Lung (tissue), 12 donors: ENCODE data around the gene ATP12A. TPM values are rescaled to one million over a fixed set of nuclear protein-coding genes. Genes with fewer than 3 reads are reported as not detected.

Experiments
- ATAC-seq: fragments of 200-7000 bp; cut with Tn5 transposase; one replicate; pipeline ENCODE4 v1.9.1; 2020; ENCODE audit warnings: moderate number of reproducible peaks; ENCODE audit not compliant: insufficient read depth, low FRiP score
- DNase-seq, 3 donors: peaks; one replicate each; pipeline ENCODE4 v3.0.0-alpha.2; 2013 to 2017
- H3K27ac ChIP-seq, 2 donors: one replicate each; pipeline ENCODE4 v1.5.1; 2013; ENCODE audit warnings: mild to moderate bottlenecking in 2 of 2, moderate library complexity in 2 of 2, control low read depth in 1 of 2, inconsistent platforms in 1 of 2, low read depth in 1 of 2, low read length in 1 of 2
- H3K27me3 ChIP-seq, 3 donors: one replicate each; pipeline ENCODE4 v1.5.1; 2013; ENCODE audit warnings: low read length in 2 of 3; ENCODE audit not compliant: control insufficient read depth in 3 of 3, insufficient read depth in 3 of 3
- H3K36me3 ChIP-seq, 4 donors: one replicate each; pipeline ENCODE4 v1.5.1; 2013; ENCODE audit warnings: low read length in 4 of 4, mild to moderate bottlenecking in 1 of 4, moderate library complexity in 1 of 4; ENCODE audit not compliant: control insufficient read depth in 4 of 4, insufficient read depth in 4 of 4
- H3K4me1 ChIP-seq, 5 donors: one replicate each; pipeline ENCODE4 v1.5.1; 2013; ENCODE audit warnings: low read length in 5 of 5, mild to moderate bottlenecking in 2 of 5, moderate library complexity in 1 of 5; ENCODE audit not compliant: control insufficient read depth in 5 of 5, insufficient read depth in 5 of 5
- H3K4me3 ChIP-seq: one replicate; pipeline ENCODE4 v1.5.1; 2013; ENCODE audit warnings: mild to moderate bottlenecking, control low read depth, moderate library complexity
- H3K9ac ChIP-seq, 2 donors: one replicate each; pipeline ENCODE4 v1.5.1; 2013; ENCODE audit warnings: low read length in 2 of 2, control low read depth in 1 of 2; ENCODE audit not compliant: insufficient read depth in 1 of 2
- H3K9me3 ChIP-seq, 4 donors: one replicate each; pipeline ENCODE4 v1.5.1; 2013; ENCODE audit warnings: low read length in 3 of 4, mild to moderate bottlenecking in 1 of 4, moderate library complexity in 1 of 4; ENCODE audit not compliant: control insufficient read depth in 4 of 4, insufficient read depth in 3 of 4
- WGBS, 2 donors: extraction: QIAGEN DNeasy Blood & Tissue Kit; methylation state at CpG; one replicate each; pipeline ENCODE4 v1.1.7; 2013; 5-methylcytosine and 5-hydroxymethylcytosine counted together
- polyA plus RNA-seq, 2 donors: library from polyadenylated mRNA; stranded (reverse); fragments of 200-250 nt; gene quantifications; one replicate each; pipeline ENCODE4 v1.2.1, GENCODE V29; 2013
- total RNA-seq, 2 donors: library from RNA; depleted of rRNA in 1 of 2; stranded (reverse); fragments of >200 nt in 1 of 2; gene quantifications; one replicate each; pipeline ENCODE4 v1.2.1, GENCODE V29; 2014 to 2021
- TF ChIP-seq, protein P1 (sequence below): IDR thresholded peaks from 2 replicates; pipeline ENCODE4 v1.5.1; 2012; ENCODE audit warnings: mild to moderate bottlenecking; ENCODE audit errors: control extremely low read depth, extremely low read depth
- donor health status: control.
- donor health status: control.
- donor health status: Bipolar disorder and iron deficiency.
- donor health status: healthy.
- donor health status: DM: yes; HTN: yes; CAD: no.

Gene ATP12A
- total and polyA plus RNA-seq, 4 donors: 0.40 to 11.7 (median 2.2) TPM

DNA sequence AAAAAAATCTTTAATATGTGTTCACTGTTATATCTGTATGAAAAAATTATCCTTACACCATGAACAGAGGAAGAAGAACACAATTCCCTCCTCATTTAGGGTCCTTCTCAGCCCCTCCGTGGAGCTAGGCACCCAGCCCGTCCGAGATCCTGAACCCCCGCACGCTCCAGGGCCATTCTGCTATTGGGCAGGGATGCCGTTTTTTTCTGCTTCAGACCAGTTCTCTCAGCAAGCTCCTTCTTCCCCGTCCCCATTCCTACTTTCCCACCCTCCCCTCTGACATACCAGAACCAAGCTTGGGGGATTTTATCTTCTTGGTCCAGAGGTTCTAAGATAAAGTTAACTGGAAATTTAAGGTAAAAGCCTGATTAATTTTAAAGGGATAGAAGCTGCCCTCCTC, 36.2 kb downstream of the ATP12A start:
- Histone ChIP-seq H3K4me3 (no peak overlapping the region), H3K4me1 (peaks cover 0 to 5% (median 0%) of the 10 kb centered on the region in 5 donors), H3K27me3 (no peaks in the 10 kb centered on the region), H3K9ac (no peak overlapping the region), H3K27ac (no peak overlapping the region), H3K36me3 (no peaks in the 10 kb centered on the region), H3K9me3 (no peaks in the 10 kb centered on the region)
- ATAC-seq (no peak), DNase-seq (no peak)
- 55 to 76% methylated on average over 7 of the region's 7 CpGs for WGBS, 2 donors
- TF ChIP-seq, protein P1, sequence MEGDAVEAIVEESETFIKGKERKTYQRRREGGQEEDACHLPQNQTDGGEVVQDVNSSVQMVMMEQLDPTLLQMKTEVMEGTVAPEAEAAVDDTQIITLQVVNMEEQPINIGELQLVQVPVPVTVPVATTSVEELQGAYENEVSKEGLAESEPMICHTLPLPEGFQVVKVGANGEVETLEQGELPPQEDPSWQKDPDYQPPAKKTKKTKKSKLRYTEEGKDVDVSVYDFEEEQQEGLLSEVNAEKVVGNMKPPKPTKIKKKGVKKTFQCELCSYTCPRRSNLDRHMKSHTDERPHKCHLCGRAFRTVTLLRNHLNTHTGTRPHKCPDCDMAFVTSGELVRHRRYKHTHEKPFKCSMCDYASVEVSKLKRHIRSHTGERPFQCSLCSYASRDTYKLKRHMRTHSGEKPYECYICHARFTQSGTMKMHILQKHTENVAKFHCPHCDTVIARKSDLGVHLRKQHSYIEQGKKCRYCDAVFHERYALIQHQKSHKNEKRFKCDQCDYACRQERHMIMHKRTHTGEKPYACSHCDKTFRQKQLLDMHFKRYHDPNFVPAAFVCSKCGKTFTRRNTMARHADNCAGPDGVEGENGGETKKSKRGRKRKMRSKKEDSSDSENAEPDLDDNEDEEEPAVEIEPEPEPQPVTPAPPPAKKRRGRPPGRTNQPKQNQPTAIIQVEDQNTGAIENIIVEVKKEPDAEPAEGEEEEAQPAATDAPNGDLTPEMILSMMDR: no peak

DNA sequence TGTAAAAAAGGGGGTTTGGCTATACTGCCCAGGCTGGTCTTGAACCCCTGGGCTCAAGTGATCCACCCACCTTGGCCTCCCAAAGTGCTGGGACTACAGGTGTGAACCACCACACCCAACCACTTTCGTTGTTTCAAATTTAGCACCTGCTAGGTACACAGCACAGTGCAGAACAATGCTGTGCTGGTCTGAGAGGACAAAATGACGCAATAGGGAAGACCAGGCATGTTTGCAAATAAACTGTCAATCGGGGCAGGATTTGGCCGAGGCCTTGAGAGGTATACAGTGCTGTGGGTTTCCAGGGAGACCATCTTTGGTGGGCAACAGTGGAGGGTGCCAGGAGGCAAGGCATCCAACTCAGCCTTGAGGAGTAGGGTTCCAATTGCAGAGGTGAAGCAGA, 37.0 kb downstream of the ATP12A start:
- Histone ChIP-seq H3K9ac (no peak overlapping the region), H3K4me1 (peaks cover 0 to 5% (median 0%) of the 10 kb centered on the region in 5 donors), H3K27me3 (no peaks in the 10 kb centered on the region), H3K36me3 (no peaks in the 10 kb centered on the region), H3K27ac (no peak overlapping the region), H3K4me3 (no peak overlapping the region), H3K9me3 (no peaks in the 10 kb centered on the region)
- ATAC-seq: no peak
- DNase-seq: no peak
- WGBS, 2 donors: 64 to 68% methylated on average over 4 of the region's 4 CpGs
- TF ChIP-seq, protein P1: no peak

DNA sequence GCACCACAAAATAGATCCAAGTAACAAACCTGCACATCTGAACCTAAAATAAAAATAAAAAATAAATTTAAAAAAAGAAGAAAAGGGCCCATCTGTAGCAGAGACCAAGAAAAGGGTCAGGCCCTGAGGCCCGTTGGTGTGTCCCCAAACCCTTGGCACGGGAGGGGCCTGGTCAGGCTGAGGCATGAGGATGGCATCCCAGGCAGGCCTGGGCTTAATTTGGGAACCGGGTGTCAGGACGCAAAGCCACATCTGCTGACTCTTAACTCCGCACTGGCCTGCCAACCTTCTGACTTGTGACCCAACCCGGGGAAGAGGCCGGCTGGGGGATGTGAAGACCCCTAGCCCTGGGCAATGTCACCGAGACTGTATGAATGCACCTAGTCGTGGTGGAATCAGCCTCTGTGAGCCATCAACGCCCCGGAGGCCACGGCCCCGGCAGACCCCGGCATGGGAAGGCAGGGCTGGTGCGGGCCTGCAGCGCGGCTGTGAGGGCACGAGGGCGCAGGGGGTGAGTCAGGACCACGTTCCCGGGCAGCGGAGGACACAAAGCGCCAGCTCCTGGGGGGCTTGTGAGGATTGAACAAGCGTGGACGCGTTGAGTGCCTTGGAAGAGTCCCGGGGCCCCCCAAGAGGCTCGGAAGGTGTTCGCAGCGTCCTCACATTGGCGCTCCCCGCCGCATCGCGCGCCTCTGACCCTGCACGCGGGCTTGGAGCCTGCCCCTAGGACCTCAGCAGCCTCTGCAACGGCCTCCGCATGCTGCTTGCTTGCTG, 38.2 kb downstream of the ATP12A start:
- no peak overlapping the region for H3K9ac ChIP-seq
- TF ChIP-seq, protein P1: no peak
- H3K9me3 ChIP-seq: no peaks in the 10 kb centered on the region
- H3K27ac ChIP-seq: no peak overlapping the region
- no peak for DNase-seq
- H3K36me3 ChIP-seq: no peaks in the 10 kb centered on the region
- H3K27me3 ChIP-seq: no peaks in the 10 kb centered on the region
- H3K4me3 ChIP-seq: no peak overlapping the region
- no peaks in the 10 kb centered on the region for H3K4me1 ChIP-seq
- ATAC-seq: no peak
- 91 to 96% methylated on average over 40 of the region's 40 CpGs for WGBS, 2 donors

DNA sequence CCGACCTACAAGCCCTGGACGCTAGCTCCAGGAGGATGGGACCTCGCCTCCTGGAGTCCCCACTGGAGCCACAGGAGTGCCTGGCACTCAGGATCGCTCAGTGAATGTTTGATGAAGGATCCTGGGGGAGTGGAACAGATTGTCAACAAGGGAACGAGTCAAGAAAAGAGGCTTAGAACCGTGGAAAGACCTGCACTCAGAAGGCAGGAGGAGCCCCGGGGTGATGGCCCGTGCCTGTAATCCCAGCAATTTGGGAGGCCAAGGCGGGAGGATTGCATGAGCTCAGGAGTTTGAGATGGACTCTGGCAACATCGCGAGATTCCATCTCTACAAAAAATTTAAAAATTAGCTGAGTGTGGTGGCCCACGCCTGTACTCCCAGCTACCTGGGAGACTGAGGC, 38.9 kb downstream of the ATP12A start:
- Histone ChIP-seq H3K9me3 (no peaks in the 10 kb centered on the region), H3K9ac (no peak overlapping the region), H3K4me3 (no peak overlapping the region), H3K27ac (no peak overlapping the region), H3K27me3 (no peaks in the 10 kb centered on the region), H3K4me1 (no peaks in the 10 kb centered on the region), H3K36me3 (no peaks in the 10 kb centered on the region)
- no peak for ATAC-seq
- TF ChIP-seq, protein P1: no peak
- no peak for DNase-seq
- WGBS, 2 donors: 84 to 90% methylated on average over 12 of the region's 12 CpGs
